Ishikawa (cell line): Measurements from ENCODE around the gene HNRNPL.

Experiments used
- MAX ChIP-seq: IDR thresholded peaks from 2 replicates; pipeline ENCODE4 v1.6.1; 2012
- YY1 ChIP-seq: IDR thresholded peaks from 2 replicates; pipeline ENCODE4 v1.6.1; 2012; ENCODE audit warnings: low read depth
- TF ChIP-seq, protein P1 (sequence below): IDR thresholded peaks from 2 replicates; pipeline ENCODE4 v1.6.1; 2012; ENCODE audit warnings: low read depth, mild to moderate bottlenecking

DNA sequence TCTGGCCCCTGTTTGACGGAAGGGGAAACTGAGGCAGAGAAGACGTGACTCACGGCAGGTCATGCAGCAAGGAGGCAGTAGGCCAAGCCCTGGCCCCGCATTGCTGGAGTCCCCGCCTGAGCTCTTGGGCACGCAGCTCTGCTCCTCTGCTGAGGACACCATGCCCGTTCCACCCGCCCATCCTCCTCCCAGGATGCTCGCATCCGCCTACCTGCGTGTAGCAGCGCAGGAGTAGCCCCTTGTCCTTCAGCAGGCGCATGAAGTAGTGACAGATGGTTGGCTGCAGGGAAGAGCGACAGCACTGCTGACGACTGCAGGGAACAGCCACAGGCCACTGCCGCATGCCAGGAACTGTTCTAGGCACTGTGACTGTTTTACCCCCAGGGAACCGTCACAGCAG, 39.1 kb upstream of the HNRNPL start:
- TF ChIP-seq, protein P1, sequence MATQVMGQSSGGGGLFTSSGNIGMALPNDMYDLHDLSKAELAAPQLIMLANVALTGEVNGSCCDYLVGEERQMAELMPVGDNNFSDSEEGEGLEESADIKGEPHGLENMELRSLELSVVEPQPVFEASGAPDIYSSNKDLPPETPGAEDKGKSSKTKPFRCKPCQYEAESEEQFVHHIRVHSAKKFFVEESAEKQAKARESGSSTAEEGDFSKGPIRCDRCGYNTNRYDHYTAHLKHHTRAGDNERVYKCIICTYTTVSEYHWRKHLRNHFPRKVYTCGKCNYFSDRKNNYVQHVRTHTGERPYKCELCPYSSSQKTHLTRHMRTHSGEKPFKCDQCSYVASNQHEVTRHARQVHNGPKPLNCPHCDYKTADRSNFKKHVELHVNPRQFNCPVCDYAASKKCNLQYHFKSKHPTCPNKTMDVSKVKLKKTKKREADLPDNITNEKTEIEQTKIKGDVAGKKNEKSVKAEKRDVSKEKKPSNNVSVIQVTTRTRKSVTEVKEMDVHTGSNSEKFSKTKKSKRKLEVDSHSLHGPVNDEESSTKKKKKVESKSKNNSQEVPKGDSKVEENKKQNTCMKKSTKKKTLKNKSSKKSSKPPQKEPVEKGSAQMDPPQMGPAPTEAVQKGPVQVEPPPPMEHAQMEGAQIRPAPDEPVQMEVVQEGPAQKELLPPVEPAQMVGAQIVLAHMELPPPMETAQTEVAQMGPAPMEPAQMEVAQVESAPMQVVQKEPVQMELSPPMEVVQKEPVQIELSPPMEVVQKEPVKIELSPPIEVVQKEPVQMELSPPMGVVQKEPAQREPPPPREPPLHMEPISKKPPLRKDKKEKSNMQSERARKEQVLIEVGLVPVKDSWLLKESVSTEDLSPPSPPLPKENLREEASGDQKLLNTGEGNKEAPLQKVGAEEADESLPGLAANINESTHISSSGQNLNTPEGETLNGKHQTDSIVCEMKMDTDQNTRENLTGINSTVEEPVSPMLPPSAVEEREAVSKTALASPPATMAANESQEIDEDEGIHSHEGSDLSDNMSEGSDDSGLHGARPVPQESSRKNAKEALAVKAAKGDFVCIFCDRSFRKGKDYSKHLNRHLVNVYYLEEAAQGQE, result no peak
- no peak for TF ChIP-seq MAX
- TF ChIP-seq YY1, result no peak
